GM18502 (cell line): ENCODE data around the gene OR56A1.

Source experiments
- ATAC-seq: cut with Tn5 transposase; IDR thresholded peaks from one replicate; pipeline ENCODE4 v1.9.1; 2021; ENCODE audit warnings: mild to moderate bottlenecking; ENCODE audit not compliant: unreplicated experiment, poor library complexity

OR56A1 gene

GRCh38 chr11:5992604-5993251 is 37.8 kb downstream of the OR56A1 start:
- no peak for ATAC-seq

- ATAC-seq = no peak
Measured at GRCh38 chr11:5992150-5992549, 38.4 kb downstream of the OR56A1 start.

- no peak for ATAC-seq
Measured at GRCh38 chr11:5989203-5989602, 41.4 kb downstream of the OR56A1 start.

GRCh38 chr11:5986885-5987284 is 43.7 kb downstream of the OR56A1 start, which contains the start of gene OR52L1:
Gene OR52L1, minus strand, starts transcription at chr11:5986985. Its CDS starts 55 bp downstream, at chr11:5986930.
- ATAC-seq = no peak

GRCh38 chr11:5983443-5983842 is 47.1 kb downstream of the OR56A1 start:
- ATAC-seq = no peak

- no peak for ATAC-seq
Measured at GRCh38 chr11:5973530-5973929, 57.0 kb downstream of the OR56A1 start.
